ENCODE measurements around the gene FGD2.

The FGD2 gene

DNA sequence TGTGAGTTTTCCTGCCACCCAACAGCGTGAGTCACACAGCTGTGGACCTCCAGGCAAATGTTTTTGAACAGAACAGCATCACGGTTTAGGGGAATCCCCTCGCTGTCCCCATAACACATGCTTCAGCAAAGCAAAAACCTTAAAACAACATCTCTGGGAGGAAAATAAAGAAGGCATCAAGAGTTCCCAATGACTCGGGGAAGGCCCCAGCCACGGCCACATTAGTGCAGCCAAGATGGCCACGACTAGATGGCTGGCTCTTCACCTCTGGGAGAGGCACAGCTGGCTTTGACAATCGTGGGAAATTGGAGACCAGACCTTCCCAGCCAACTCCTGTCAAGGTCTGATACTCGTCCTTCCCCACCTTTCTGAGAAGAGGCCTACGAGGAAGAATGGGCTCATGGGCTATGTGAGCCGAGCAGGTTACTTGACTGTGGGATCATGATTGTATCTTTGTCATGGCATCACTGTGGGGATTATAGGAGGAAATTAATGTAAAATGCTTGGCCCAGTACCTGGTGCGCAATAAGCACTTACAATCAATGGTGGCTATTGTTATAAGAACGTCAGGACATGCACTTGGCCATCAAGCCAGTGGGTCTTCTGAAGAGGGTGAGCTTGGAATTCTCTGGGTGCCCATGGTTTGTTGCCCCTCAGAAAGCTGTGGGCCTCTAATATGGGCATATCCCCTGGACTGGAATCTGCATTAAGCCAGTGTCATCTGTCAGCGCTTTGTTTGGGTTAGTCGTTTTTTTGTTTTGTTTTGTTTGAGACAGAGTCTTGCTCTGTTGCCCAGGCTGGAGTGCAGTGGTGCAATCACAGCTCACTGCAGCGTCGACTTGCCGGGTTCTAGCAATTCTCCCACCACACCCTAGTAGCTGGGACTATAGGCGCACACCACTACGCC lies 43.6 kb downstream of the FGD2 start:
- H3K36me3 ChIP-seq (ENCODE audit: low read length) = no peaks in the 10 kb centered on the region
- no peaks in the 10 kb centered on the region for H3K27me3 ChIP-seq (ENCODE audit: low read length)
- TF ChIP-seq EZH2phosphoT487 (conservative IDR thresholded peaks at IDR 0.05; ENCODE audit: low read length) = no peak
- TF ChIP-seq, protein P1, sequence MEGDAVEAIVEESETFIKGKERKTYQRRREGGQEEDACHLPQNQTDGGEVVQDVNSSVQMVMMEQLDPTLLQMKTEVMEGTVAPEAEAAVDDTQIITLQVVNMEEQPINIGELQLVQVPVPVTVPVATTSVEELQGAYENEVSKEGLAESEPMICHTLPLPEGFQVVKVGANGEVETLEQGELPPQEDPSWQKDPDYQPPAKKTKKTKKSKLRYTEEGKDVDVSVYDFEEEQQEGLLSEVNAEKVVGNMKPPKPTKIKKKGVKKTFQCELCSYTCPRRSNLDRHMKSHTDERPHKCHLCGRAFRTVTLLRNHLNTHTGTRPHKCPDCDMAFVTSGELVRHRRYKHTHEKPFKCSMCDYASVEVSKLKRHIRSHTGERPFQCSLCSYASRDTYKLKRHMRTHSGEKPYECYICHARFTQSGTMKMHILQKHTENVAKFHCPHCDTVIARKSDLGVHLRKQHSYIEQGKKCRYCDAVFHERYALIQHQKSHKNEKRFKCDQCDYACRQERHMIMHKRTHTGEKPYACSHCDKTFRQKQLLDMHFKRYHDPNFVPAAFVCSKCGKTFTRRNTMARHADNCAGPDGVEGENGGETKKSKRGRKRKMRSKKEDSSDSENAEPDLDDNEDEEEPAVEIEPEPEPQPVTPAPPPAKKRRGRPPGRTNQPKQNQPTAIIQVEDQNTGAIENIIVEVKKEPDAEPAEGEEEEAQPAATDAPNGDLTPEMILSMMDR (IDR thresholded peaks at IDR 0.05; ENCODE audit: insufficient read depth, low read length, poor library complexity, severe bottlenecking) = no peak
- H3K9me3 ChIP-seq (ENCODE audit: insufficient read depth, low read length) = no peaks in the 10 kb centered on the region
- H3K4me3 ChIP-seq (ENCODE audit: insufficient read depth, low read length, poor library complexity, severe bottlenecking) = peak overlapping the region; percentile 11
- no peaks in the 10 kb centered on the region for H3K9me2 ChIP-seq (replicated peaks; ENCODE audit: insufficient read depth, low read length)
- H3K4me2 ChIP-seq (ENCODE audit: low read depth, low read length, poor library complexity, severe bottlenecking) = peak overlapping the region; percentile 48
- H3K79me2 ChIP-seq (ENCODE audit: insufficient read depth, low read length) = no peaks in the 10 kb centered on the region
- H3K9ac ChIP-seq (ENCODE audit: low read length) = peak overlapping the region; percentile 9; the same call in 1 of the 2 replicates
- H2AFZ ChIP-seq (ENCODE audit: low read depth, low read length, severe bottlenecking) = no peak overlapping the region
- H4K20me1 ChIP-seq (ENCODE audit: low read depth, low read length) = no peaks in the 10 kb centered on the region
- H3F3A ChIP-seq (ENCODE audit: insufficient read depth) = peaks cover 24% of the 10 kb centered on the region
- H3K27ac ChIP-seq (ENCODE audit: low read depth, low read length) = peak overlapping the region; percentile 84

DNA sequence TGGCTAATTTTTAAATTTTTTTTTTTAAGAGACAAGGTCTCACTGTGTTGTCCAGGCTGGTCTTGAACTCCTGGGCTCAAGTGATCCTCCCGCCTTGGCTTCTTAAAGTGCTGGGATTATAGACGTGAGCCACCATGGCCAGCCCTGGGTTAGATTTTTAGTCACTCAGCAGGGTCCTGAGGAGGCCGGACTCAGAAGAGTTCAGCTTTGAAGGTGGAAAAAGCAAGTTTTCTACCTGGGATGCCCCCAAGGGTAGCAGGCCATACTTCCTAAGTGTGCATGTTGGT lies 44.2 kb downstream of the FGD2 start:
- no peaks in the 10 kb centered on the region for H3K9me2 ChIP-seq (replicated peaks; ENCODE audit: insufficient read depth, low read length)
- peaks cover 24% of the 10 kb centered on the region for H3F3A ChIP-seq (ENCODE audit: insufficient read depth)
- H3K36me3 ChIP-seq (ENCODE audit: low read length) = no peaks in the 10 kb centered on the region
- no peak overlapping the region for H3K4me3 ChIP-seq (ENCODE audit: insufficient read depth, low read length, poor library complexity, severe bottlenecking)
- TF ChIP-seq, protein P1 (IDR thresholded peaks at IDR 0.05; ENCODE audit: insufficient read depth, low read length, poor library complexity, severe bottlenecking) = no peak
- no peak for TF ChIP-seq EZH2phosphoT487 (conservative IDR thresholded peaks at IDR 0.05; ENCODE audit: low read length)
- H3K27ac ChIP-seq (ENCODE audit: low read depth, low read length) = peak overlapping the region; percentile 84
- H2AFZ ChIP-seq (ENCODE audit: low read depth, low read length, severe bottlenecking) = no peak overlapping the region
- H3K9me3 ChIP-seq (ENCODE audit: insufficient read depth, low read length) = no peaks in the 10 kb centered on the region
- peak overlapping the region; percentile 48 for H3K4me2 ChIP-seq (ENCODE audit: low read depth, low read length, poor library complexity, severe bottlenecking)
- H4K20me1 ChIP-seq (ENCODE audit: low read depth, low read length) = no peaks in the 10 kb centered on the region
- peak overlapping the region; percentile 9; the same call in 1 of the 2 replicates for H3K9ac ChIP-seq (ENCODE audit: low read length)
- H3K27me3 ChIP-seq (ENCODE audit: low read length) = no peaks in the 10 kb centered on the region
- H3K79me2 ChIP-seq (ENCODE audit: insufficient read depth, low read length) = no peaks in the 10 kb centered on the region

DNA sequence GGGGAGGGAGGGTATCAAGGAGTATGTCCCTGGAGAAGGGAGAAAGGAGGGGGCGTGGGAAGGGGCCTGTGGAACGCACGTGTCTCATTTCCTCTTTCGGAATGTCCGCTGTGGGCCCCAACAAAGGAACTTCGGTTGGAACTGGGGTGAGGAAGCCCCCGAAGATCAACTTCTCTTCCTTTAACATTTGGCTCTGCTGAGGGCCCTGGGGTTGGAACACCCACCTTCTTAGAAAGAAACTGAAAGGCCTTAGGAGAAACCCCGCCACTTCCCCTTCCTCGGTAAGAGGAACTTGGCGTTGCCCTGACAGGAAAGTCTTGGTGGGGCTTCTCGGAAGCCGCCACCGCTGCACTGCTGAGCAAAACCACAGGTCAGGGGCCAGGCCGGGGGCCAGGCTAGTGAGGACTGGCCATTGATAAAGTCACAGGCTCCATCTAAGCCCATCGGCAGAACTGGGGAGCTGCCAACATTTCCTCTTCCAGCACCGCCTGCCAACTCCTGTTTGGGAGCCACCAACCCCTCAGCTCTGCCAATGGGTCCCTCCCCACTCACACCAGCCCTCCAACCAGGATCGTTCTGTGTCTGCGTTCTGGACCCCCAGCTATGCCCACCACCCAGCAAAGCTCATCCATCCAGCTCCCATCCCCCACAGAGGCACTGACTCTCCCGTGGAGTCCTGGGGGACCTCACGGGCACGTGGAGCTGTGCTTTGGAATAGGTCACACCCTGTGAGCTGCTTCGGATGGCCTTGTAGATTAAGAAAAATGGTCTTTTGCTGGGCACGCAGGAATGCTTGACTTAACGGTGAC lies 44.8 kb downstream of the FGD2 start:
- Histone ChIP-seq H3K9me2 (replicated peaks; ENCODE audit: insufficient read depth, low read length) (no peaks in the 10 kb centered on the region), H4K20me1 (ENCODE audit: low read depth, low read length) (no peaks in the 10 kb centered on the region), H2AFZ (ENCODE audit: low read depth, low read length, severe bottlenecking) (no peak overlapping the region), H3K4me2 (ENCODE audit: low read depth, low read length, poor library complexity, severe bottlenecking) (peak overlapping the region; percentile 48), H3F3A (ENCODE audit: insufficient read depth) (peaks cover 24% of the 10 kb centered on the region), H3K79me2 (ENCODE audit: insufficient read depth, low read length) (no peaks in the 10 kb centered on the region), H3K27ac (ENCODE audit: low read depth, low read length) (peak overlapping the region; percentile 84), H3K9me3 (ENCODE audit: insufficient read depth, low read length) (no peaks in the 10 kb centered on the region), H3K36me3 (ENCODE audit: low read length) (no peaks in the 10 kb centered on the region), H3K27me3 (ENCODE audit: low read length) (no peaks in the 10 kb centered on the region), H3K4me3 (ENCODE audit: insufficient read depth, low read length, poor library complexity, severe bottlenecking) (no peak overlapping the region), H3K9ac (ENCODE audit: low read length) (peak overlapping the region; percentile 20; the same call in 1 of the 2 replicates)
- TF ChIP-seq, protein P1 (IDR thresholded peaks at IDR 0.05; ENCODE audit: insufficient read depth, low read length, poor library complexity, severe bottlenecking) = no peak
- no peak for TF ChIP-seq EZH2phosphoT487 (conservative IDR thresholded peaks at IDR 0.05; ENCODE audit: low read length)
